ENCODE measurements around the gene HADH. TPM values are rescaled to one million over a fixed set of nuclear protein-coding genes. Genes with fewer than 3 reads are reported as not detected.

Gene HADH
- total RNA-seq, 1 donor from 2014 or later: 22.8 TPM

- Mint-ChIP-seq H3K4me1 (peaks cover 12% of the 10 kb centered on the region), H3K9me3 (no peaks in the 10 kb centered on the region), H3K4me3 (no peak overlapping the region), H3K27me3 (no peaks in the 10 kb centered on the region), H3K27ac (no peak overlapping the region), H3K36me3 (ENCODE audit: low read depth) (peaks cover 62% of the 10 kb centered on the region)
- DNase-seq (no peak), ATAC-seq (ENCODE audit: low read depth) (no peak)
- TF ChIP-seq CTCF (IDR thresholded peaks at IDR 0.05): no peak
- intact Hi-C loops (cut with micrococcal nuclease): loop anchor here (5.0 kb wide), 1 partner anchor 139 kb away; no protein-coding TSS in a partner anchor
- POLR2A ChIA-PET: no interaction called here
- CTCF ChIA-PET: interaction anchor here (3.6 kb wide), 1 partner anchor 539 kb away, joined by 17 read pairs; no protein-coding TSS in a partner anchor
Observed at GRCh38 chr4:108033348-108033747, 43.7 kb downstream of the HADH start.

- ATAC-seq (ENCODE audit: low read depth): no peak
- H3K36me3 Mint-ChIP-seq (ENCODE audit: low read depth): peaks cover 51% of the 10 kb centered on the region
- H3K9me3 Mint-ChIP-seq: no peaks in the 10 kb centered on the region
- no peaks in the 10 kb centered on the region for H3K27me3 Mint-ChIP-seq
- H3K4me1 Mint-ChIP-seq: peaks cover 12% of the 10 kb centered on the region
- no peak for DNase-seq
- ChIA-PET POLR2A (no interaction called here), CTCF (no interaction called here)
- no peak overlapping the region for H3K27ac Mint-ChIP-seq
- H3K4me3 Mint-ChIP-seq: no peak overlapping the region
- TF ChIP-seq CTCF (IDR thresholded peaks at IDR 0.05): no peak
- intact Hi-C loops (cut with micrococcal nuclease): loop anchor here (5.0 kb wide), 1 partner anchor 138 kb away; no protein-coding TSS in a partner anchor
Observed at GRCh38 chr4:108034565-108034964, 44.9 kb downstream of the HADH start.

GRCh38 chr4:108035691-108036090, 46.0 kb downstream of the HADH start:
- no peak overlapping the region for H3K27ac Mint-ChIP-seq
- CTCF ChIA-PET: interaction anchor here (0.6 to 1.8 kb wide), 2 partner anchors 16 to 306 kb away, joined by 4 to 8 read pairs; no protein-coding TSS in a partner anchor
- POLR2A ChIA-PET: no interaction called here
- H3K36me3 Mint-ChIP-seq (ENCODE audit: low read depth): peaks cover 39% of the 10 kb centered on the region
- peaks cover 12% of the 10 kb centered on the region for H3K4me1 Mint-ChIP-seq
- no peaks in the 10 kb centered on the region for H3K9me3 Mint-ChIP-seq
- intact Hi-C loops (cut with micrococcal nuclease): no loop called here
- TF ChIP-seq CTCF (IDR thresholded peaks at IDR 0.05): no peak
- no peak for DNase-seq
- no peaks in the 10 kb centered on the region for H3K27me3 Mint-ChIP-seq
- no peak for ATAC-seq (ENCODE audit: low read depth)
- no peak overlapping the region for H3K4me3 Mint-ChIP-seq

- H3K27ac Mint-ChIP-seq: peak overlapping the region; percentile 56
- no peak for DNase-seq
Observed at GRCh38 chr4:108036213-108036612, 46.5 kb downstream of the HADH start.

GRCh38 chr4:108037884-108038283, 48.2 kb downstream of the HADH start:
- CTCF ChIA-PET: no interaction called here

More at GRCh38 chr4:108036213-108036612, 46.5 kb downstream of the HADH start:
- peak; percentile 47 for ATAC-seq (ENCODE audit: low read depth)
- POLR2A ChIA-PET: no interaction called here
- H3K36me3 Mint-ChIP-seq (ENCODE audit: low read depth): peaks cover 35% of the 10 kb centered on the region
- H3K27me3 Mint-ChIP-seq: no peaks in the 10 kb centered on the region
- H3K4me3 Mint-ChIP-seq: no peak overlapping the region
- CTCF ChIA-PET: interaction anchor here (1.8 kb wide), 1 partner anchor 17 kb away, joined by 8 read pairs; no protein-coding TSS in a partner anchor
- intact Hi-C loops (cut with micrococcal nuclease): no loop called here
- peaks cover 12% of the 10 kb centered on the region for H3K4me1 Mint-ChIP-seq
- no peaks in the 10 kb centered on the region for H3K9me3 Mint-ChIP-seq
- no peak for TF ChIP-seq CTCF (IDR thresholded peaks at IDR 0.05)

More at GRCh38 chr4:108037884-108038283, 48.2 kb downstream of the HADH start:
- intact Hi-C loops (cut with micrococcal nuclease): no loop called here
- ATAC-seq (ENCODE audit: low read depth) (no peak), DNase-seq (no peak)
- no peaks in the 10 kb centered on the region for H3K9me3 Mint-ChIP-seq
- H3K27me3 Mint-ChIP-seq: no peaks in the 10 kb centered on the region
- POLR2A ChIA-PET: no interaction called here
- H3K27ac Mint-ChIP-seq: no peak overlapping the region
- peaks cover 27% of the 10 kb centered on the region for H3K36me3 Mint-ChIP-seq (ENCODE audit: low read depth)
- no peak for TF ChIP-seq CTCF (IDR thresholded peaks at IDR 0.05)
- no peak overlapping the region for H3K4me3 Mint-ChIP-seq
- H3K4me1 Mint-ChIP-seq: peaks cover 12% of the 10 kb centered on the region

Measured in activated B cell treated with CpG ODN at 0.5 μM for 24 hours (primary cell).